ENCODE measurements around the gene GDF15. TPM values are rescaled to one million over a fixed set of nuclear protein-coding genes. Genes with fewer than 3 reads are reported as not detected.
A peak's percentile ranks its signal among the peaks of the same experiment; 100 is the strongest.

Gene GDF15
- total and polyA plus RNA-seq, 2 donors (not counting 3 experiments of a cell fraction or from before 2014, with no cell fraction given): 165 to 206 TPM

DNA sequence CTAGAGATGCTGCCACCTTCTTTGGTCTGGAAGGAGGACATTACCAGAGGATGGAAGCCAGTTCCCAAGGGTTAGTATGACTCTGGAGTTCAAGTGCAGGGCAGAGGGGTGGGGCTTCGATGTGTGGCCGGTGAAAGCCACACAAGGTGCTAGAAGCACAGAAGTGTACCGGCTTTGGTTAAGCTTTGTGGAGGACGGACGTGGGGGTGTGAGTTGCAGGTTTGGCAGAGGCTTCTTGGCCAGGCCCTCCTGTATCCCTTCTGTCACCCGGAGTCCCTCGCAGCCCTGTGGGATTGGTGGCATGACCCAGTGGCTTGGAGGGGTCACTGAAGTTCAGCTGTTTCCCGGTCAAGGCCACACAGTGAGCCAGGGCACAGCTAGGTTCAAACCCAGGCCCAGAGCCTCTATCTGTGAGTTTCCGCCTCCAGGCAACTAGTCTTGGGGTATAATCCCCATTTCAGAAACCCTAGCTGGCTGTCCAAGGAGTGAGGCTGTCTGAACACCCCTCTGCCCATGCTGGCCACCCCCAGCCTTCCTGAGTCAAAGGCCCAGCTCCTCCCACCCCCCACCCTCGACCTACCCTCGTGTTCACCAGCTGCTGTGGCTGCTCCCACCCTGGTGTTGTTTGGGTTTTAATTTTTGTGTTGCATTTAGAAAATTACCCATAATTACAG, 28.7 kb downstream of the GDF15 start:
- H4K20me1 ChIP-seq (replicated peaks; ENCODE audit: control insufficient read depth, extremely low read depth, insufficient read depth, low read length): no peaks in the 10 kb centered on the region
- no peak overlapping the region for H2AFZ ChIP-seq (ENCODE audit: low read depth, low read length)
- intact Hi-C loops (cut with micrococcal nuclease) (no loop called here), dilution Hi-C loops (cut with MboI; ENCODE audit: extremely low pct_ligation_motif_present, low sequenced_read_pairs) (no loop called here)
- H3K9me1 ChIP-seq (replicated peaks; ENCODE audit: control insufficient read depth, extremely low read depth, insufficient read depth, low read length): no peaks in the 10 kb centered on the region
- ChIA-PET POLR2A (interaction anchor here (0.9 to 5.8 kb wide), 2 partner anchors 29 to 134 kb away, joined by 6 to 58 read pairs; partner anchors contain the start of genes GDF15 and JUND), CTCF (interaction anchor here (1.0 to 11.1 kb wide), 11 partner anchors 13 to 206 kb away, joined by 3 to 160 read pairs (median 6); partner anchors contain the start of genes GDF15 and JUND)
- H3K4me2 ChIP-seq (ENCODE audit: insufficient read depth, low read length): peak overlapping the region; percentile 41
- TF ChIP-seq POLR2A (IDR thresholded peaks at IDR 0.05; ENCODE audit: low read depth, low read length): no peak
- H3K27ac ChIP-seq (ENCODE audit: insufficient read depth, low read depth, low read length): no peak overlapping the region
- FAIRE-seq (peak; percentile 33), DNase-seq (ENCODE audit: low read depth, low spot score) (no peak)
- no TSS peak for BruUV-seq (replicated peaks)
- H3K79me2 ChIP-seq (ENCODE audit: control insufficient read depth, insufficient read depth, low read length): peaks cover 4% of the 10 kb centered on the region
- H3K9me3 ChIP-seq (replicated peaks; ENCODE audit: control insufficient read depth, insufficient read depth, low read length): no peaks in the 10 kb centered on the region
- H3K27me3 ChIP-seq (ENCODE audit: control insufficient read depth in 2 of 2, insufficient read depth in 2 of 2, low read length in 2 of 2): no peaks in the 10 kb centered on the region
- H3K4me3 ChIP-seq (replicated peaks in 1 of 3; ENCODE audit: insufficient read depth in 1 of 3, low read depth in 1 of 3, low read length in 3 of 3): peak overlapping the region in 1 of 3 experiments; percentile 26
- H3K9ac ChIP-seq (replicated peaks; ENCODE audit: extremely low read depth, insufficient read depth, low read length): no peak overlapping the region
- peaks cover 39% of the 10 kb centered on the region for H3K4me1 ChIP-seq (ENCODE audit: control insufficient read depth, extremely low read depth, insufficient read depth, low read length)
- H3K36me3 ChIP-seq (ENCODE audit: control insufficient read depth in 2 of 2, extremely low read depth in 1 of 2, insufficient read depth in 2 of 2, low read length in 2 of 2): no peaks in the 10 kb centered on the region

- POLR2A ChIA-PET: interaction anchor here (5.8 kb wide), 1 partner anchor 135 kb away, joined by 58 read pairs; the partner anchor contains the start of gene JUND
- H4K20me1 ChIP-seq (replicated peaks; ENCODE audit: control insufficient read depth, extremely low read depth, insufficient read depth, low read length): no peaks in the 10 kb centered on the region
- peak; percentile 69 for TF ChIP-seq POLR2AphosphoS5 (IDR thresholded peaks at IDR 0.05; ENCODE audit: insufficient read depth, low read depth, low read length)
- TF ChIP-seq, protein P1, sequence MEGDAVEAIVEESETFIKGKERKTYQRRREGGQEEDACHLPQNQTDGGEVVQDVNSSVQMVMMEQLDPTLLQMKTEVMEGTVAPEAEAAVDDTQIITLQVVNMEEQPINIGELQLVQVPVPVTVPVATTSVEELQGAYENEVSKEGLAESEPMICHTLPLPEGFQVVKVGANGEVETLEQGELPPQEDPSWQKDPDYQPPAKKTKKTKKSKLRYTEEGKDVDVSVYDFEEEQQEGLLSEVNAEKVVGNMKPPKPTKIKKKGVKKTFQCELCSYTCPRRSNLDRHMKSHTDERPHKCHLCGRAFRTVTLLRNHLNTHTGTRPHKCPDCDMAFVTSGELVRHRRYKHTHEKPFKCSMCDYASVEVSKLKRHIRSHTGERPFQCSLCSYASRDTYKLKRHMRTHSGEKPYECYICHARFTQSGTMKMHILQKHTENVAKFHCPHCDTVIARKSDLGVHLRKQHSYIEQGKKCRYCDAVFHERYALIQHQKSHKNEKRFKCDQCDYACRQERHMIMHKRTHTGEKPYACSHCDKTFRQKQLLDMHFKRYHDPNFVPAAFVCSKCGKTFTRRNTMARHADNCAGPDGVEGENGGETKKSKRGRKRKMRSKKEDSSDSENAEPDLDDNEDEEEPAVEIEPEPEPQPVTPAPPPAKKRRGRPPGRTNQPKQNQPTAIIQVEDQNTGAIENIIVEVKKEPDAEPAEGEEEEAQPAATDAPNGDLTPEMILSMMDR (IDR thresholded peaks at IDR 0.05; ENCODE audit: extremely low read depth in 1 of 2, insufficient read depth in 1 of 2, low read depth in 1 of 2, low read length in 2 of 2): no peak
- peak; percentile 92 for TF ChIP-seq POLR2A (IDR thresholded peaks at IDR 0.05; ENCODE audit: low read depth, low read length)
- peaks cover 39% of the 10 kb centered on the region for H3K4me1 ChIP-seq (ENCODE audit: control insufficient read depth, extremely low read depth, insufficient read depth, low read length)
- H3K79me2 ChIP-seq (ENCODE audit: control insufficient read depth, insufficient read depth, low read length): peaks cover 11% of the 10 kb centered on the region
- H3K4me3 ChIP-seq (replicated peaks in 1 of 3; ENCODE audit: insufficient read depth in 1 of 3, low read depth in 1 of 3, low read length in 3 of 3): peak overlapping the region in 1 of 3 experiments; percentile 26
- H3K36me3 ChIP-seq (ENCODE audit: control insufficient read depth in 2 of 2, extremely low read depth in 1 of 2, insufficient read depth in 2 of 2, low read length in 2 of 2): no peaks in the 10 kb centered on the region
- no peaks in the 10 kb centered on the region for H3K9me3 ChIP-seq (replicated peaks; ENCODE audit: control insufficient read depth, insufficient read depth, low read length)
- DNase-seq (ENCODE audit: low read depth, low spot score): peak; percentile 76
- intact Hi-C loops (cut with micrococcal nuclease): no loop called here
- CTCF ChIA-PET: interaction anchor here (1.0 to 11.1 kb wide), 12 partner anchors 10 to 223 kb away, joined by 3 to 160 read pairs (median 8); partner anchors contain the start of genes GDF15 and JUND
- TSS peak; percentile 55 for BruUV-seq (replicated peaks)
- dilution Hi-C loops (cut with MboI; ENCODE audit: extremely low pct_ligation_motif_present, low sequenced_read_pairs): no loop called here
- H3K27me3 ChIP-seq (ENCODE audit: control insufficient read depth in 2 of 2, insufficient read depth in 2 of 2, low read length in 2 of 2): no peaks in the 10 kb centered on the region
- FAIRE-seq: peak; percentile 96
- H3K9me1 ChIP-seq (replicated peaks; ENCODE audit: control insufficient read depth, extremely low read depth, insufficient read depth, low read length): no peaks in the 10 kb centered on the region
- H3K4me2 ChIP-seq (ENCODE audit: insufficient read depth, low read length): peak overlapping the region; percentile 41
- peak overlapping the region; percentile 51 for H2AFZ ChIP-seq (ENCODE audit: low read depth, low read length)
- no peak overlapping the region for H3K9ac ChIP-seq (replicated peaks; ENCODE audit: extremely low read depth, insufficient read depth, low read length)
- peak overlapping the region; percentile 98 for H3K27ac ChIP-seq (ENCODE audit: insufficient read depth, low read depth, low read length)
These were observed 29.4 kb downstream of the GDF15 start for GRCh38 chr19:18415178-18415867.

All from endothelial cell of umbilical vein (primary cell).